PC-3 (cell line): ENCODE measurements around the gene UCK1. TPM values are rescaled to one million over a fixed set of nuclear protein-coding genes. Genes with fewer than 3 reads are reported as not detected.

Source experiments
- ATAC-seq: fragments of 200-7000 bp; cut with Tn5 transposase; 2 replicates; pipeline ENCODE4 v1.9.1; 2020; ENCODE audit warnings: mild to moderate bottlenecking, moderate library complexity
- BruUV-seq: library from RNA; stranded (reverse); fragments of 400-500 nt; replicated peaks from 2 replicates; lab custom pipeline; 2021; lab: Mats Ljungman, UMichigan
- CTCF ChIA-PET: fragments of 300-600 bp; sonication (Branson Sonifier 250); formaldehyde crosslinking; loops from one replicate; lab custom pipeline; 2022; ENCODE audit warnings: antibody characterized with exemption; lab: Charles Lee
- POLR2A ChIA-PET: fragments of 300-600 bp; sonication (Branson Sonifier 250); formaldehyde crosslinking; loops from one replicate; lab custom pipeline; 2022; ENCODE audit warnings: antibody characterized with exemption; ENCODE audit not compliant: unreplicated experiment; lab: Charles Lee
- DNase-seq: peaks from one replicate; pipeline ENCODE4 v3.0.0-alpha.2; 2015
- H2AFZ ChIP-seq: fragments of 300-600 bp; sonication (generic); 2 replicates; pipeline ENCODE4 v1.6.0; 2016; ENCODE audit warnings: antibody characterized with exemption, low read length
- H3F3A ChIP-seq: fragments of 300-600 bp; sonication (generic); one replicate; pipeline ENCODE4 v1.6.0; 2017; ENCODE audit warnings: antibody characterized with exemption, low read length, control low read depth, mild to moderate bottlenecking; ENCODE audit not compliant: unreplicated experiment
- H3K27ac ChIP-seq: fragments of 300-600 bp; sonication (generic); 2 replicates; pipeline ENCODE4 v1.5.1; 2016; ENCODE audit warnings: mild to moderate bottlenecking, low read length
- H3K27me3 ChIP-seq: fragments of 300-600 bp; sonication (generic); 2 replicates; pipeline ENCODE4 v1.6.1; 2016; ENCODE audit warnings: low read length, mixed read lengths
- H3K36me3 ChIP-seq: fragments of 300-600 bp; sonication (generic); 2 replicates; pipeline ENCODE4 v1.6.1; 2016; ENCODE audit warnings: low read depth, mixed run types, low read length, mixed read lengths
- H3K4me1 ChIP-seq: fragments of 300-600 bp; sonication (generic); 2 replicates; pipeline ENCODE4 v1.5.1; 2016; ENCODE audit warnings: low read length; ENCODE audit not compliant: insufficient read depth
- H3K4me2 ChIP-seq: fragments of 300-600 bp; sonication (generic); 2 replicates; pipeline ENCODE4 v1.6.0; 2016; ENCODE audit warnings: low read length
- H3K4me3 ChIP-seq: fragments of 300-600 bp; sonication (generic); 2 replicates; pipeline ENCODE4 v1.5.1; 2016; ENCODE audit warnings: mild to moderate bottlenecking, low read length, mixed read lengths
- H3K79me2 ChIP-seq: fragments of 300-600 bp; sonication (generic); 2 replicates; pipeline ENCODE4 v1.6.1; 2017; ENCODE audit warnings: low read length, mixed read lengths
- H3K9ac ChIP-seq: fragments of 300-600 bp; sonication (generic); 2 replicates; pipeline ENCODE4 v1.6.0; 2016; ENCODE audit warnings: mild to moderate bottlenecking, low read length
- H3K9me2 ChIP-seq: fragments of 300-600 bp; sonication (generic); replicated peaks from 2 replicates; pipeline ENCODE4 v1.6.1; 2016; ENCODE audit warnings: mixed run types, low read length, mixed read lengths
- H3K9me3 ChIP-seq: fragments of 300-600 bp; sonication (generic); 2 replicates; pipeline ENCODE4 v1.6.1; 2016; ENCODE audit warnings: low read length, mixed read lengths
- H4K20me1 ChIP-seq: fragments of 300-600 bp; sonication (generic); 2 replicates; pipeline ENCODE4 v1.6.1; 2016; ENCODE audit warnings: low read length, mixed read lengths
- CTCF ChIP-seq: fragments of 300-600 bp; sonication (generic); conservative IDR thresholded peaks from 2 replicates; pipeline ENCODE4 v1.5.1; 2017; ENCODE audit warnings: antibody characterized with exemption, low read depth, mild to moderate bottlenecking, low read length
- EZH2 ChIP-seq: fragments of 300-600 bp; sonication (generic); IDR thresholded peaks from one replicate; pipeline ENCODE4 v1.6.1; 2017; ENCODE audit warnings: antibody characterized with exemption, mild to moderate bottlenecking, low read length; ENCODE audit not compliant: unreplicated experiment
- EZH2phosphoT487 ChIP-seq: fragments of 300-600 bp; sonication (generic); IDR thresholded peaks from 2 replicates; pipeline ENCODE4 v1.6.1; 2018; ENCODE audit warnings: mild to moderate bottlenecking, antibody characterized with exemption, low read length, borderline replicate concordance
- intact Hi-C: fragments of 100-400 bp; cut with micrococcal nuclease; formaldehyde crosslinking; loops from 2 replicates; pipeline ENCODE4 v1.9.0; 2023
- total RNA-seq: library from RNA; depleted of rRNA; stranded (reverse); fragments of >200 nt; gene quantifications from 2 replicates; pipeline ENCODE4 v1.2.3, GENCODE V29; 2014

UCK1 gene
- total RNA-seq, 1 experiment from 2014 or later, result 28.2 TPM

DNA sequence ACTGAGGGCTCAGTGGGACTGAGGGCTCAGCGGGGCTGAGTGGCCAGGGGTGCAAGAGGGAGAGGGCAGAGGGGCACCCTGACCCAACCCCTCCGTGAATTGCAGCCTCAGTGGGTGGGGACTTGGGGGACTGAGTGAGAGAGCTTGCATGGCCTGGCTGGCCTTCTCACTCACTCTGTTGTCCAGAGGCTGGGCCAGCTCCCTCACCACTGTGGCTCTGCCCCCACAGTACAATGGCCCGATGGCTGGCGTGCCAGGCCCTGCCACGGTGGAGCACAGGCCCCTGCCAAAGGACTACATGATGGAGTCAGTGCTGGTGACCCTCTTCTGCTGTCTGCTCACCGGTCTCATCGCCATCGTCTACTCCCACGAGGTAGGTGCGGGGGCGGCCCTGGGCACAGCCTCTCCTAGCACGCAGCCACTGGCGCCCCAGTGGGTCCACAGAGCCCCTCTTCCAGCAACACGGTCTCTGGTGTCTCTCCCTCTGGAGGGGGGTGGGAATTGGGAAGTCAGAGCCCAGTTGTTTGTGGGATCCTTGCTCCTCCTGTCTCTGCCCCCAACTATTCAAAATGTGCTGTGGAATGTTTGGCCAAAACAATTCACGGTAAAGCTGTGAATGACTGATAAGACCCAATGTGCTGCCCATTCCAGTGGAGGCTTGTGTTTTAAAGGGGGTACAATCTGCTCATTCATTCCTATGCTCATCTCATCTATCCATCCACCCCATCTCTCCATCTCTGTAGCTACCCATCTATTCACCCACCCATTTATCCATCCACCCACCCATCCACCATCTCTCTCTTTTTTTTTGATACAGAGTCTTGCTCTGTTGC, 25.0 kb upstream of the UCK1 start:
- CTCF ChIA-PET, result no interaction called here
- no TSS peak for BruUV-seq
- POLR2A ChIA-PET, result no interaction called here

GRCh38 chr9:131554843-131555351, 23.8 kb upstream of the UCK1 start:
- Histone ChIP-seq H3K4me3 (no peak overlapping the region), H3K4me1 (no peaks in the 10 kb centered on the region), H3K9ac (no peak overlapping the region), H3K79me2 (no peaks in the 10 kb centered on the region), H3F3A (no peaks in the 10 kb centered on the region), H3K4me2 (no peak overlapping the region), H3K9me2 (no peaks in the 10 kb centered on the region), H3K27ac (no peak overlapping the region), H3K36me3 (no peaks in the 10 kb centered on the region), H2AFZ (no peak overlapping the region), H3K9me3 (no peaks in the 10 kb centered on the region), H4K20me1 (no peaks in the 10 kb centered on the region), H3K27me3 (no peaks in the 10 kb centered on the region)
- intact Hi-C loops, result no loop called here
- ATAC-seq (no peak), DNase-seq (no peak)
- ChIA-PET POLR2A (no interaction called here), CTCF (no interaction called here)
- no TSS peak for BruUV-seq
- TF ChIP-seq EZH2phosphoT487, result no peak
- TF ChIP-seq EZH2, result no peak
- no peak for TF ChIP-seq CTCF

More for the DNA sequence above, 25.0 kb upstream of the UCK1 start:
- ATAC-seq (no peak), DNase-seq (no peak)
- Histone ChIP-seq H2AFZ (no peak overlapping the region), H3K36me3 (no peaks in the 10 kb centered on the region), H3K79me2 (no peaks in the 10 kb centered on the region), H3K4me2 (no peak overlapping the region), H3K4me1 (0 out of 2 replicates have a peak, but pooled peaks cover 2% of the 10 kb centered on the region), H3K9me3 (no peaks in the 10 kb centered on the region), H3K4me3 (no peak overlapping the region), H3K9ac (no peak overlapping the region), H3K27me3 (no peaks in the 10 kb centered on the region), H3K27ac (no peak overlapping the region), H3K9me2 (no peaks in the 10 kb centered on the region), H4K20me1 (no peaks in the 10 kb centered on the region), H3F3A (no peaks in the 10 kb centered on the region)
- intact Hi-C loops, result no loop called here
- TF ChIP-seq CTCF (no peak), EZH2phosphoT487 (no peak), EZH2 (no peak)
